Stimulated activated naive B cell treated with anti-CD40 and anti-IgM and Interleukin-4, amounts not matched to agents 10 μg/mL and 1 μg/mL and 100 μg/mL, for 72 hours (primary cell): ENCODE data around the gene PIP4K2A.

Experiments
- ATAC-seq, 2 donors: fragments of 150-1000 bp; cut with Tn5 transposase; replicated peaks; 2 replicates each; pipeline ENCODE4 v1.10.0; 2021; ENCODE audit warnings: moderate library complexity in 1 of 2
- DNase-seq: peaks from one replicate; pipeline ENCODE4 v3.0.0; 2021
- H3K27ac Mint-ChIP-seq: one replicate; pipeline ENCODE4 v1.8.0; 2022; ENCODE audit warnings: mild to moderate bottlenecking, mixed read lengths
- H3K27me3 Mint-ChIP-seq, 2 donors: one replicate each; pipeline ENCODE4 v1.8.0; 2022; ENCODE audit warnings: mixed read lengths in 2 of 2
- H3K36me3 Mint-ChIP-seq, 2 donors: one replicate each; pipeline ENCODE4 v1.8.0; 2022; ENCODE audit warnings: mixed read lengths in 2 of 2, mild to moderate bottlenecking in 1 of 2
- H3K4me1 Mint-ChIP-seq, 2 donors: one replicate each; pipeline ENCODE4 v1.8.0; 2022; ENCODE audit warnings: mixed read lengths in 2 of 2, mild to moderate bottlenecking in 1 of 2
- H3K4me3 Mint-ChIP-seq, 2 donors: one replicate each; pipeline ENCODE4 v1.8.0; 2022; ENCODE audit warnings: mild to moderate bottlenecking in 2 of 2, mixed read lengths in 2 of 2, moderate library complexity in 1 of 2
- H3K9me3 Mint-ChIP-seq, 2 donors: one replicate each; pipeline ENCODE4 v1.8.0; 2022; ENCODE audit warnings: mixed read lengths in 2 of 2, mild to moderate bottlenecking in 1 of 2

PIP4K2A gene

DNA sequence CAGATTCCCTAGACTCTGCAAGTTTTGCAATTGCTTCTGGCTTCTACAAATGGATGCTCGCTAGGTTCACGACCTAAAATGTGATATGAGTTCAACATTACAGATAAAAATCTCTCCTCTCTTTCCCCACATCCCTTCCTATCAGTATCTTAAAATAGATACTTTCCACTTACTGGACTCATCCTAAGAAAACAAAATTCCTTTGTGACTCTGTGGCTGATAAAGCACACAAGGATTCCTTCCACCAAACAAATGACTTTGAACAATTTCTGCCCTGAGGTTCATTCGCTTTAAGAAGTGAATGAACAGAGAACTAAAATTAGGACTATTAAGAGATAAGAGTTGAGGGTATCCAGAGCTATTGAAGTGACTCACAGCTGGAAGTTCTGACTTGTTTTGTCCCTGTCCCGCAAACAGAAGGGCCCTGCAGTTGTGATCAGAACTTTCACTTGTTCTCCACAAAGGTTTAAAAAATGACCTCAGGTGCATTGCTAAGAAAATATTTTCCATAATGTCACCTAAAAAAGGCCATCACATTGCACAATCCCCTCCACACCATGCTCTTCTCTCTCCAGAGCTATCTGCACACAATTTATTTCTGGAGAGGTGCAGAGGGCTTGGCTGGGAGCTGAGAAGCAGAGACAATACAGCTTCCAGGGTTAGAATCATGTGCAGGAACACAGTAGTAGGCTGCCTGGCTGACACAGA, 96.1 kb downstream of the PIP4K2A start:
- ATAC-seq = peak in 1 of 2 donors; percentile 27
- no peak for DNase-seq
- Mint-ChIP-seq H3K4me3 (no peak overlapping the region), H3K9me3 (peaks cover 2 to 3% of the 10 kb centered on the region in 2 donors), H3K4me1 (peaks cover 50 to 73% of the 10 kb centered on the region in 2 donors), H3K36me3 (peaks cover 16 to 25% of the 10 kb centered on the region in 2 donors), H3K27ac (peak overlapping the region; percentile 33), H3K27me3 (no peaks in the 10 kb centered on the region)

GRCh38 chr10:22617516-22617915, 96.9 kb downstream of the PIP4K2A start:
- no peak for DNase-seq
- H3K4me3 Mint-ChIP-seq = no peak overlapping the region
- ATAC-seq = no peak

DNA sequence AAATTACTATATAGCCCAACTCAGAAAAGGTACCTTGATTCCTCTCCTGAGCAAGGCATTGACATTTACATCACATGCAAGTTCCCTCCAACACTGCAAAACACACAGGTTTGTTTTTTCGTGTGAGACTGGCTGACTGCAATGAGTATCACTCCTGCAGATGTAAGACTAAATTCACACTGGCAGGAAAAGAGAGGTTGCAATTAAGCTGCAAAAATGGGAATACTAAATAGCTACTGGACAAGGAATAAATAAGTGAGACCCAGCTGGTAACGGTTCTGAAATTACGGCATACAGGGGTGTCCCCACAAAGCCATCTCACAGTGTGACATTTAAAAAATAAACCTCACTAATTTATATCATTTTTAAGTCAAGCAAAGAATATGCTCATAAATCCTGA, 97.3 kb downstream of the PIP4K2A start:
- peaks cover 2 to 3% of the 10 kb centered on the region in 2 donors for H3K9me3 Mint-ChIP-seq
- no peak for DNase-seq
- H3K36me3 Mint-ChIP-seq = peaks cover 26 to 31% of the 10 kb centered on the region in 2 donors
- H3K4me1 Mint-ChIP-seq = peaks cover 59 to 74% of the 10 kb centered on the region in 2 donors
- ATAC-seq = no peak
- H3K27me3 Mint-ChIP-seq = no peaks in the 10 kb centered on the region
- H3K4me3 Mint-ChIP-seq = no peak overlapping the region
- H3K27ac Mint-ChIP-seq = no peak overlapping the region

More at GRCh38 chr10:22617516-22617915, 96.9 kb downstream of the PIP4K2A start:
- Mint-ChIP-seq H3K36me3 (peaks cover 23 to 27% of the 10 kb centered on the region in 2 donors), H3K27me3 (no peaks in the 10 kb centered on the region), H3K4me1 (peaks cover 55 to 73% of the 10 kb centered on the region in 2 donors), H3K9me3 (peaks cover 2 to 3% of the 10 kb centered on the region in 2 donors), H3K27ac (no peak overlapping the region)

GRCh38 chr10:22615819-22616499, 98.4 kb downstream of the PIP4K2A start:
- H3K9me3 Mint-ChIP-seq = peaks cover 2 to 3% of the 10 kb centered on the region in 2 donors
- DNase-seq = no peak
- H3K27me3 Mint-ChIP-seq = no peaks in the 10 kb centered on the region
- peak overlapping the region; percentile 86 for H3K27ac Mint-ChIP-seq
- peak overlapping the region; percentile 69 to 78 for H3K4me3 Mint-ChIP-seq
- peaks cover 63 to 78% of the 10 kb centered on the region in 2 donors for H3K4me1 Mint-ChIP-seq
- ATAC-seq = peak; percentile 63 to 67
- peaks cover 22 to 25% of the 10 kb centered on the region in 2 donors for H3K36me3 Mint-ChIP-seq

GRCh38 chr10:22615101-22615500, 99.3 kb downstream of the PIP4K2A start:
- Mint-ChIP-seq H3K4me3 (no peak overlapping the region), H3K4me1 (peaks cover 64 to 78% of the 10 kb centered on the region in 2 donors)
- ATAC-seq = no peak

GRCh38 chr10:22613011-22613410, 101.4 kb downstream of the PIP4K2A start:
- ATAC-seq (no peak), DNase-seq (no peak)
- peaks cover 60 to 79% of the 10 kb centered on the region in 2 donors for H3K4me1 Mint-ChIP-seq
- no peaks in the 10 kb centered on the region for H3K27me3 Mint-ChIP-seq
- H3K9me3 Mint-ChIP-seq = peaks cover 7 to 13% of the 10 kb centered on the region in 2 donors
- H3K27ac Mint-ChIP-seq = peak overlapping the region; percentile 78
- peaks cover 29 to 49% of the 10 kb centered on the region in 2 donors for H3K36me3 Mint-ChIP-seq
- H3K4me3 Mint-ChIP-seq = no peak overlapping the region

More at GRCh38 chr10:22615101-22615500, 99.3 kb downstream of the PIP4K2A start:
- Mint-ChIP-seq H3K9me3 (peaks cover 2 to 5% of the 10 kb centered on the region in 2 donors), H3K36me3 (peaks cover 22 to 32% of the 10 kb centered on the region in 2 donors), H3K27ac (peak overlapping the region; percentile 10), H3K27me3 (no peaks in the 10 kb centered on the region)
- DNase-seq = no peak

- Mint-ChIP-seq H3K9me3 (peaks cover 7 to 16% of the 10 kb centered on the region in 2 donors), H3K4me3 (peak overlapping the region in 1 of 2 donors; percentile 18), H3K27ac (peak overlapping the region; percentile 68), H3K4me1 (peaks cover 58 to 76% of the 10 kb centered on the region in 2 donors), H3K27me3 (no peaks in the 10 kb centered on the region), H3K36me3 (peaks cover 31 to 54% of the 10 kb centered on the region in 2 donors)
- DNase-seq (no peak), ATAC-seq (no peak)
These were observed 102.1 kb downstream of the PIP4K2A start for GRCh38 chr10:22612318-22612717.

DNA sequence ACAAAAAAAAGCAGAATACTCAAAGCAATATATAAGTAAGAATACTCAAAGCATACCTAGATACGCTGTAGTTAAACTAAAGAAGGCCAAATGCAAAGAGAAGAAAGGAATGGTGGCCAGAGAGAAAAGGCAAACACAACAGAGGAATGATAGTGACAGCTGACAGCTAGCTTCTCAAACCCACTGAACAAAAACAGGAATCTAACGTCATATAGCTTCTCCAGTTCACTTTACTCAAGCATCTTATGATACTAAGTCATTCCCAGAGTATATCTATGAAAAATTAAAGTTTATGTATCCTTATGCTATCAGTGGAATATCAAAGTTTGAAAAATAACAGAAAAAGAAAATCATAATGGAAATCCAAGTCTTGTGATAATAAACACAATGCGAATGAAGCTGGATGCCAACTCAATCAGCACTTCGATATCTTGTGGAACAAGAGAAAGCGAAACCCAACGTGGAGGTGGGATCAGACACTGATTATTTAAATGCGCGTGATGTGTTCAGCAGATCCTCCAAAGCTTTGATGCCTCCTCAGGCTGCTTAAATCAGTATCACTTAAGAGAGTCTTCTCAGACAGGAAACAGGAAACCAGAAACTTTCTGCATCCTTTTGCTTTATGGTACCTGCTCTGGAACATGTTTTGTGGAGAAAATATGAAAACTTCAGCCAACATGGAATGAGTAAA, 102.8 kb downstream of the PIP4K2A start:
- ATAC-seq = peak; percentile 71 to 72
- Mint-ChIP-seq H3K27me3 (no peaks in the 10 kb centered on the region), H3K9me3 (peaks cover 7 to 16% of the 10 kb centered on the region in 2 donors), H3K4me1 (peaks cover 60 to 78% of the 10 kb centered on the region in 2 donors), H3K4me3 (peak overlapping the region; percentile 26 to 53), H3K27ac (peak overlapping the region; percentile 70), H3K36me3 (peaks cover 36 to 58% of the 10 kb centered on the region in 2 donors)
- no peak for DNase-seq

DNA sequence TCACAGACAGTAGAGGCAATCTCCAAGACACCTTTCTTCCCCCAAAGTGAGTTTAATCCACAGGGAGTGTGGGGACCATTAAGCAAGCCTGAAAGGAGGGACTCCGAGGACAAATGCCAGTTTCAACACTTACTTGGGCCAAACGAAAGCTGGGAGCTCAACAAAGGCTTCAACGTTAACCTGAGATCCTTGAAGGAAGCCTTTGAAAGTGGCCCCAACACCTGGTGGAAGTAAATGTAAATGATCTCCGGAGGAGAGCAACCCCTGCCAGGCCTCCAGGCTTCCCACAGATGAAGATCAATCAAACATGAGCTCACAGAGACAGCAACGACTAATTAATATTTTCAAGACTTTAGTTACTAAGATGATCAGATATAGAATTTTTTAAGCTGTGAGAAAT, 103.8 kb downstream of the PIP4K2A start:
- Mint-ChIP-seq H3K36me3 (peaks cover 34 to 53% of the 10 kb centered on the region in 2 donors), H3K4me1 (peaks cover 60 to 81% of the 10 kb centered on the region in 2 donors), H3K27me3 (no peaks in the 10 kb centered on the region), H3K4me3 (peak overlapping the region in 1 of 2 donors; percentile 2), H3K9me3 (peaks cover 6 to 13% of the 10 kb centered on the region in 2 donors), H3K27ac (peak overlapping the region; percentile 81)
- DNase-seq (no peak), ATAC-seq (no peak)

DNA sequence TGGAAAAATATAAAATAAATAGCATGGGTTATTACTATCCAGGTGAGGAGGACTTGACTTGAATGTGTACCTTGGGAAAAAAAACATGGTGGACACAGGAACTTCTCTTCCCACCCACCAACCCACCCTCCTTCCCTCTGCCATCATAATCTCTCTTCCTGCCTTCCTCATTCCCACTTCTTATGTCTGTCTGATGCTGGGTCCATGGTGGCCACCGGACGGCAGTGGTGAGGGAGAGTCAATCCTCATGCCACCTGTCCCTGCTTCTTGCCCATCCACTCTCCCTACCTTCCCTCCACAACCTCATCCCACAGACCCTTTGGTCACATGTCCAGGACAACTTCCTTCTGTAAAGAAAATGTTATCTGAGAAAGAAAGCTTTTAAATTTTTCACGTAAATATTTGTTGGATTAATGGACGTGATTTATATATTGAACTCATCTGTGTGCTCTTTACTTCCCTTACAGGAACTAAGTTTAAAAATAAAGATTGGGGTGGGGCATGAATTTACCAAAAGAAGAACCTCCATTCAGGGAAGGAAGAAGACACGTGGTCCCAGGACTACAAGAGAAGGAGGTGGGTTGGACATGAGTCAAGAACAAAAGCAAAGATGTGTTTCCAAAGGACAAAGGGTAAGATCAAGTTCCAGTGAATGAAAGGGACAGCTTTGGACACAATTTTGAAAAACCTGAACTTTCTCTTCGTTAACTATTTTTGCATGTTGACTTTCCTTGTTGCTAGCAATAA, 104.5 kb downstream of the PIP4K2A start:
- Mint-ChIP-seq H3K27me3 (no peaks in the 10 kb centered on the region), H3K36me3 (peaks cover 36 to 56% of the 10 kb centered on the region in 2 donors), H3K9me3 (peaks cover 6 to 13% of the 10 kb centered on the region in 2 donors), H3K4me3 (peak overlapping the region; percentile 55 to 60), H3K27ac (peak overlapping the region; percentile 81), H3K4me1 (peaks cover 63 to 87% of the 10 kb centered on the region in 2 donors)
- no peak for DNase-seq
- ATAC-seq = no peak

- H3K36me3 Mint-ChIP-seq = peaks cover 36 to 56% of the 10 kb centered on the region in 2 donors
- H3K4me1 Mint-ChIP-seq = peaks cover 65 to 89% of the 10 kb centered on the region in 2 donors
- H3K27me3 Mint-ChIP-seq = no peaks in the 10 kb centered on the region
- no peak overlapping the region for H3K4me3 Mint-ChIP-seq
- ATAC-seq (no peak), DNase-seq (no peak)
- H3K27ac Mint-ChIP-seq = peak overlapping the region; percentile 17
- peaks cover 6 to 13% of the 10 kb centered on the region in 2 donors for H3K9me3 Mint-ChIP-seq
These were observed 105.1 kb downstream of the PIP4K2A start for GRCh38 chr10:22609251-22609650.

DNA sequence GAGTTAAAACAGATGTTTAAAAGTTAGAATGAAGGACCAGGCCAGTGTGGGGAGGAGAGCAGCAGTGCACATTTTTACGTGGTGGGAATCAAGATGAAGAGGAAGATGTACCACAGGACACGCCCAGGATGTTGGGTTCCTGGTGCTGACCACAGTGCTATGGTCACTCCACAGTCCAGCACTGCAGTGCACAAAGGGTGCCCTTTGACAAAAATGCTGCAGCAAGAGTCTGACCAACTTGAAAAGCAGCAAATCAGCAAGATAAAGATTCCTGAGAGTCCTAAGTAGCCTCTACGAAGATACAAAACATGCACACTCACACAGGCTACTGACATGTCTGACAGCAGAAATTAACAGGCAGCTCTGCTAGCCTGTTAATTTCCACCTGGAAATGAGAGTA, 107.1 kb downstream of the PIP4K2A start:
- H3K36me3 Mint-ChIP-seq = peaks cover 23 to 45% of the 10 kb centered on the region in 2 donors
- no peak overlapping the region for H3K27ac Mint-ChIP-seq
- H3K4me1 Mint-ChIP-seq = peaks cover 51 to 69% of the 10 kb centered on the region in 2 donors
- no peak for ATAC-seq
- H3K9me3 Mint-ChIP-seq = peaks cover 6 to 13% of the 10 kb centered on the region in 2 donors
- no peak overlapping the region for H3K4me3 Mint-ChIP-seq
- no peak for DNase-seq
- H3K27me3 Mint-ChIP-seq = no peaks in the 10 kb centered on the region

DNA sequence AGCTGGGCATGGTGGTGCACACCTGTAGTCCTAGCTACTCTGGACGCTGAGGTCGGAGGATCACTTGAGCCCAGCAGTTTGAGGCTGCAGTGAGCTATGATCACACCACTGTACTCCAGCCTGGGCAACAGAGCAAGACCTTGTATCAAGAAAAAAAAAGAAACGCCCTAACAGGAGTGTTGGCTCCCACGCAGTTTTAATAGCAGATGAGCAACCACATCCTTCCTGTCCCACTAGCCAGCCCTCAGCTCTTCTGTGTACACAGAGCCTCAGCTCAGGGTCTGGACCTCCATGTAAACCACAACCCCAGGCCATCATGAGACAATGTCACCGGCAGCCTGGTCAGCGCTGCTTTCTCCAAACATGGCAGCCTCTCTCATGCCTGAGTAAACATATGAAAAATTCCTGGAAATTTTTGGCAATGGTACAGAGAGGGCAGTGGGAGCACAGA, 108.2 kb downstream of the PIP4K2A start:
- ATAC-seq = peak; percentile 84 to 87
- peaks cover 6 to 13% of the 10 kb centered on the region in 2 donors for H3K9me3 Mint-ChIP-seq
- peak; percentile 49 for DNase-seq
- no peaks in the 10 kb centered on the region for H3K27me3 Mint-ChIP-seq
- H3K4me3 Mint-ChIP-seq = peak overlapping the region; percentile 56 to 62
- H3K36me3 Mint-ChIP-seq = peaks cover 19 to 50% of the 10 kb centered on the region in 2 donors
- peaks cover 50 to 69% of the 10 kb centered on the region in 2 donors for H3K4me1 Mint-ChIP-seq
- peak overlapping the region; percentile 67 for H3K27ac Mint-ChIP-seq
